K562 (cell line): ENCODE measurements around the gene TMC4. TPM values are rescaled to one million over a fixed set of nuclear protein-coding genes. Genes with fewer than 3 reads are reported as not detected.

Experiments
- ATF1 ChIP-seq, 2 experiments: fragments of 450-650 bp in 1 of 2; IDR thresholded peaks; 2 replicates each; pipeline ENCODE4 v1.6.1; 2016; ENCODE audit warnings: missing compliant biosample characterization in 1 of 2, missing genetic modification characterization in 1 of 2
- CBFA2T3 ChIP-seq: fragments of 450-650 bp; IDR thresholded peaks from 2 replicates; pipeline ENCODE4 v1.6.1; 2017
- CCNT2 ChIP-seq: IDR thresholded peaks from 2 replicates; pipeline ENCODE4 v1.6.1; 2011; ENCODE audit warnings: borderline replicate concordance, low read depth, mild to moderate bottlenecking, moderate library complexity, mixed read lengths, low read length; ENCODE audit not compliant: insufficient read length; ENCODE audit errors: extremely low read depth
- FOS ChIP-seq: IDR thresholded peaks from 3 replicates; pipeline ENCODE4 v1.6.1; 2011; ENCODE audit not compliant: insufficient read length; ENCODE audit errors: extremely low read depth
- FOXK1 ChIP-seq: sonication (generic); formaldehyde crosslinking; IDR thresholded peaks from 2 replicates; pipeline ENCODE4 v1.8.0; 2022; ENCODE audit warnings: missing genetic modification reagents, mild to moderate bottlenecking, borderline replicate concordance
- HNRNPUL1 ChIP-seq: fragments of 200-400 bp; formaldehyde crosslinking; IDR thresholded peaks from 2 replicates; pipeline ENCODE4 v1.6.1; 2017; ENCODE audit warnings: low read length
- KAT2B ChIP-seq: IDR thresholded peaks from one replicate; pipeline ENCODE4 v1.6.1; 2012; ENCODE audit warnings: low read depth, mild to moderate bottlenecking, control low read depth, inconsistent platforms, low read length, moderate library complexity
- KLF13 ChIP-seq: fragments of 450-650 bp; IDR thresholded peaks from 2 replicates; pipeline ENCODE4 v1.6.1; 2016; ENCODE audit warnings: missing genetic modification characterization, low read depth, mild to moderate bottlenecking, missing compliant biosample characterization, moderate library complexity, borderline replicate concordance
- NBN ChIP-seq: fragments of 450-650 bp; IDR thresholded peaks from 2 replicates; pipeline ENCODE4 v1.6.1; 2016; ENCODE audit warnings: low read depth, mild to moderate bottlenecking
- NR3C1 ChIP-seq: sonication (generic); formaldehyde crosslinking; IDR thresholded peaks from 2 replicates; pipeline ENCODE4 v1.8.1; 2022; ENCODE audit warnings: missing genetic modification reagents
- POLR2AphosphoS2 ChIP-seq: IDR thresholded peaks from 2 replicates; pipeline ENCODE4 v1.6.1; 2012; ENCODE audit warnings: low read length, improper control_type of control experiment
- PRPF4 ChIP-seq: fragments of 200-400 bp; formaldehyde crosslinking; IDR thresholded peaks from one replicate; pipeline ENCODE4 v1.6.1; 2017; ENCODE audit warnings: low read length, low read depth, mild to moderate bottlenecking; ENCODE audit not compliant: insufficient read depth, poor library complexity, severe bottlenecking
- PTBP1 ChIP-seq: fragments of 200-400 bp; formaldehyde crosslinking; IDR thresholded peaks from 2 replicates; pipeline ENCODE4 v1.6.1; 2017; ENCODE audit warnings: low read depth, low read length
- RCOR1 ChIP-seq, 2 experiments: IDR thresholded peaks; 2 replicates each; pipeline ENCODE4 v1.6.1; 2012; ENCODE audit warnings: low read depth in 2 of 2, low read length in 2 of 2, borderline replicate concordance in 1 of 2, improper control_type of control experiment in 1 of 2
- TAF9B ChIP-seq: fragments of 450-650 bp; IDR thresholded peaks from 2 replicates; pipeline ENCODE4 v1.6.1; 2018; ENCODE audit warnings: mild to moderate bottlenecking; ENCODE audit not compliant: partially characterized antibody
- ZBTB34 ChIP-seq: fragments of 250-450 bp; sonication (Bioruptor Pico); IDR thresholded peaks from 2 replicates; pipeline ENCODE4 v1.8.0; 2021; ENCODE audit warnings: mild to moderate bottlenecking, moderate library complexity
- ZFP91 ChIP-seq: sonication (generic); formaldehyde crosslinking; IDR thresholded peaks from 2 replicates; pipeline ENCODE4 v1.8.0; 2022; ENCODE audit warnings: mild to moderate bottlenecking, missing genetic modification reagents
- ZNF12 ChIP-seq: sonication (generic); formaldehyde crosslinking; IDR thresholded peaks from 2 replicates; pipeline ENCODE4 v1.4.0; 2020; ENCODE audit warnings: mild to moderate bottlenecking, missing genetic modification reagents
- ZNF395 ChIP-seq: fragments of 200-800 bp; sonication (Bioruptor generic); IDR thresholded peaks from 2 replicates; pipeline ENCODE4 v1.6.1; 2017; ENCODE audit warnings: missing genetic modification characterization, missing compliant biosample characterization
- ZNF436 ChIP-seq: fragments of 250-450, 450-650 bp; sonication (Bioruptor Pico); formaldehyde crosslinking; IDR thresholded peaks from 2 replicates; pipeline ENCODE4 v1.7.0; 2020; ENCODE audit warnings: mild to moderate bottlenecking
- ZNF57 ChIP-seq: fragments of 450-650 bp; formaldehyde crosslinking; IDR thresholded peaks from 2 replicates; pipeline ENCODE4 v1.4.0; 2020; ENCODE audit warnings: mild to moderate bottlenecking, moderate library complexity
- ZNF586 ChIP-seq: fragments of 450-650 bp; formaldehyde crosslinking; conservative IDR thresholded peaks from 2 replicates; pipeline ENCODE4 v1.4.0; 2020; ENCODE audit warnings: mild to moderate bottlenecking, moderate library complexity
- polyA plus RNA-seq, 8 experiments: library from polyadenylated mRNA; depleted of rRNA in 4 of 8; stranded (reverse) in 5 of 8; unstranded in 3 of 8; fragments of >200 nt; fragmentation: Nextera tagmentation in 2 of 8; fragmentation: Illumina TruSeq in 1 of 8; extraction: Ambion mirVana in 2 of 8; extraction: Trizol in 1 of 8; gene quantifications; 2 replicates each; pipeline versions ENCODE4 v1.2.1 to v1.2.3, GENCODE V29; 2011 to 2014; ENCODE audit warnings: inconsistent platforms in 1 of 8, missing spikeins in 1 of 8
- total RNA-seq, 7 experiments: library from RNA; depleted of rRNA in 6 of 7; stranded (reverse); fragments of >200 nt in 6 of 7; fragmentation: Illumina TruSeq in 2 of 7; extraction: Trizol in 2 of 7; gene quantifications; 2 replicates each; pipeline versions ENCODE4 v1.2.1 to v1.2.3, GENCODE V29; 2011 to 2021; ENCODE audit warnings: low replicate concordance in 1 of 7

Gene TMC4
- total and polyA plus RNA-seq, 9 of the 15 experiments (the other 6 are each of a cell fraction or from before 2014, with no cell fraction given): 0.12 to 0.79 (median 0.36) TPM; not detected in 2

- no peak for TF ChIP-seq PRPF4
- TF ChIP-seq ZNF586 (CRISPR knock-in tag): no peak
- TF ChIP-seq TAF9B: no peak
- peak; percentile 85 for TF ChIP-seq CBFA2T3
- TF ChIP-seq ZNF395: no peak
- no peak for TF ChIP-seq ZFP91 (CRISPR knock-in tag)
- no peak for TF ChIP-seq KLF13 (tag)
- 0 out of 2 replicates have a peak, but pooled peaks have one; percentile 58 for TF ChIP-seq POLR2AphosphoS2
- no peak for TF ChIP-seq ZNF12 (CRISPR knock-in tag)
- TF ChIP-seq ZNF436: no peak
- TF ChIP-seq NBN: peak; percentile 72
- TF ChIP-seq PTBP1: 0 out of 2 replicates have a peak, but pooled peaks have one; percentile 17
- TF ChIP-seq FOS: no peak
- TF ChIP-seq CCNT2: no peak
- TF ChIP-seq ATF1 (CRISPR knock-in tag; IDR thresholded peaks at IDR 0.05): no peak
- no peak for TF ChIP-seq ATF1 (tag; IDR thresholded peaks at IDR 0.05)
- no peak for TF ChIP-seq FOXK1 (CRISPR knock-in tag)
- TF ChIP-seq HNRNPUL1: peak; percentile 65; the same call in 1 of the 2 replicates
- TF ChIP-seq ZBTB34 (CRISPR knock-in tag): no peak
- no peak for TF ChIP-seq NR3C1 (CRISPR knock-in tag)
- peak; percentile 69 to 96; a peak in 3 of 4 replicates for TF ChIP-seq RCOR1 (IDR thresholded peaks at IDR 0.05; ENCODE audit: borderline replicate concordance in 1 of 2, low read depth in 2 of 2, low read length in 2 of 2)
- no peak for TF ChIP-seq ZNF57
- TF ChIP-seq KAT2B: no peak
These were observed 37.0 kb upstream of the TMC4 start (continued) for GRCh38 chr19:54209811-54210494.
